GM12878 (cell line): ENCODE data around the gene NFIX.

Experiments
- BHLHE40 ChIP-seq, 2 experiments: fragments of 450-650 bp in 1 of 2; IDR thresholded peaks; 2 replicates each; pipeline ENCODE4 v1.6.1; 2011 to 2017; ENCODE audit warnings: low read depth in 2 of 2, borderline replicate concordance in 1 of 2, improper control_type of control experiment in 1 of 2, low read length in 1 of 2, mild to moderate bottlenecking in 1 of 2
- CHD1 ChIP-seq: IDR thresholded peaks from 2 replicates; pipeline ENCODE4 v1.6.1; 2012; ENCODE audit warnings: low read depth, low read length, improper control_type of control experiment
- CTCF ChIP-seq, 3 experiments: IDR thresholded peaks in 2 of 3; conservative IDR thresholded peaks in 1 of 3; 2 replicates each; pipeline ENCODE4 v1.5.1; 2011; ENCODE audit warnings: low read depth in 3 of 3, low read length in 3 of 3, mild to moderate bottlenecking in 3 of 3, control low read depth in 2 of 3, moderate library complexity in 2 of 3, inconsistent platforms in 1 of 3, mixed read lengths in 1 of 3; ENCODE audit not compliant: control insufficient read depth in 2 of 3, insufficient read depth in 1 of 3; ENCODE audit errors: extremely low read depth in 1 of 3
- EZH2 ChIP-seq: IDR thresholded peaks from 2 replicates; pipeline ENCODE4 v1.6.1; 2012; ENCODE audit warnings: low read depth, mild to moderate bottlenecking, control low read depth, inconsistent platforms, low read length, borderline replicate concordance; ENCODE audit not compliant: control insufficient read depth
- TF ChIP-seq, protein P1 (sequence below): IDR thresholded peaks from 2 replicates; pipeline ENCODE4 v1.6.1; 2012; ENCODE audit warnings: low read depth, low read length, improper control_type of control experiment
- TF ChIP-seq, protein P2 (sequence below): IDR thresholded peaks from 2 replicates; pipeline ENCODE4 v1.6.1; 2011; ENCODE audit warnings: borderline replicate concordance, low read depth, mild to moderate bottlenecking, moderate library complexity, mixed read lengths, low read length; ENCODE audit not compliant: insufficient read depth; ENCODE audit errors: extremely low read length

- TF ChIP-seq CTCF (IDR thresholded peaks at IDR 0.05 in 2 of 3, conservative IDR thresholded peaks at IDR 0.05 in 1 of 3; ENCODE audit: control insufficient read depth in 2 of 3, extremely low read depth in 1 of 3, insufficient read depth in 1 of 3, low read depth in 3 of 3, low read length in 3 of 3), result no peak
- TF ChIP-seq, protein P1, sequence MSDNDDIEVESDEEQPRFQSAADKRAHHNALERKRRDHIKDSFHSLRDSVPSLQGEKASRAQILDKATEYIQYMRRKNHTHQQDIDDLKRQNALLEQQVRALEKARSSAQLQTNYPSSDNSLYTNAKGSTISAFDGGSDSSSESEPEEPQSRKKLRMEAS, result no peak
- TF ChIP-seq EZH2, result no peak
- TF ChIP-seq CHD1, result no peak
- TF ChIP-seq BHLHE40 (IDR thresholded peaks at IDR 0.05; ENCODE audit: borderline replicate concordance in 1 of 2, low read depth in 2 of 2, low read length in 1 of 2), result no peak
- TF ChIP-seq, protein P2, sequence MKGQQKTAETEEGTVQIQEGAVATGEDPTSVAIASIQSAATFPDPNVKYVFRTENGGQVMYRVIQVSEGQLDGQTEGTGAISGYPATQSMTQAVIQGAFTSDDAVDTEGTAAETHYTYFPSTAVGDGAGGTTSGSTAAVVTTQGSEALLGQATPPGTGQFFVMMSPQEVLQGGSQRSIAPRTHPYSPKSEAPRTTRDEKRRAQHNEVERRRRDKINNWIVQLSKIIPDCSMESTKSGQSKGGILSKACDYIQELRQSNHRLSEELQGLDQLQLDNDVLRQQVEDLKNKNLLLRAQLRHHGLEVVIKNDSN, result no peak
These were observed 7.8 kb downstream of the NFIX start for GRCh38 chr19:13003081-13003480.
